Activated CD4-positive, alpha-beta T cell treated with anti-CD3 and anti-CD28 coated beads for 24 hours (primary cell): ENCODE measurements around the gene GOLGA8B.
"Not testable (repeated sequence)": the region's sequence is repeated elsewhere in the genome, so short reads cannot be mapped to it uniquely, and the experiment has no call there.

ENCODE experiments used
- DNase-seq, 2 donors: peaks; one replicate each; pipeline ENCODE4 v3.0.0-alpha.2; 2020; ENCODE audit warnings: low read depth in 2 of 2

GOLGA8B gene

GRCh38 chr15:34564711-34565110 lies 18.7 kb downstream of the GOLGA8B start:
- not testable (repeated sequence) for DNase-seq

- not testable (repeated sequence) for DNase-seq
These were observed 22.6 kb downstream of the GOLGA8B start for GRCh38 chr15:34560814-34561213.

GRCh38 chr15:34559764-34560163 lies 23.7 kb downstream of the GOLGA8B start:
- DNase-seq: not testable (repeated sequence)

GRCh38 chr15:34555162-34555561 lies 28.3 kb downstream of the GOLGA8B start:
- DNase-seq: not testable (repeated sequence)

GRCh38 chr15:34554716-34555115 lies 28.7 kb downstream of the GOLGA8B start:
- not testable (repeated sequence) for DNase-seq

- DNase-seq: not testable (repeated sequence)
These were observed 29.3 kb downstream of the GOLGA8B start for GRCh38 chr15:34554126-34554525.

GRCh38 chr15:34550129-34550528 lies 33.3 kb downstream of the GOLGA8B start:
- not testable (repeated sequence) for DNase-seq

- DNase-seq: not testable (repeated sequence)
These were observed 34.1 kb downstream of the GOLGA8B start for GRCh38 chr15:34549381-34549809.

GRCh38 chr15:34543860-34544649 lies 39.4 kb downstream of the GOLGA8B start:
- not testable (repeated sequence) for DNase-seq

- not testable (repeated sequence) for DNase-seq
These were observed 47.6 kb downstream of the GOLGA8B start for GRCh38 chr15:34535857-34536256.
